ENCODE results near the gene SEC22A.

- TF ChIP-seq TAF1 (IDR thresholded peaks at IDR 0.05; ENCODE audit: low read depth) (no peak), FOXM1 (IDR thresholded peaks at IDR 0.05; ENCODE audit: borderline replicate concordance, low read depth) (no peak), YY1 (IDR thresholded peaks at IDR 0.05; ENCODE audit: low read depth) (no peak), RAD21 (IDR thresholded peaks at IDR 0.05; ENCODE audit: low read depth) (no peak), EGR1 (IDR thresholded peaks at IDR 0.05) (no peak), MAX (IDR thresholded peaks at IDR 0.05) (no peak), ZBTB7A (IDR thresholded peaks at IDR 0.05; ENCODE audit: low read depth) (no peak), REST (IDR thresholded peaks at IDR 0.05; ENCODE audit: low read depth) (no peak), CREB1 (IDR thresholded peaks at IDR 0.05; ENCODE audit: low read depth) (no peak), EP300 (IDR thresholded peaks at IDR 0.05; ENCODE audit: borderline replicate concordance) (no peak)
These were observed 44.5 kb upstream of the SEC22A start for GRCh38 chr3:123157209-123157597.
